WERI-Rb-1 (cell line): Measurements from ENCODE around the gene TMEM167B.

ENCODE experiments used
- DNase-seq: peaks from one replicate; pipeline ENCODE4 v3.0.0-alpha.2; 2020
- H3K27ac ChIP-seq: fragments of 250-450 bp; sonication (Bioruptor Pico); 2 replicates; pipeline ENCODE4 v1.5.1; 2020; ENCODE audit warnings: mild to moderate bottlenecking, moderate library complexity
- H3K27me3 ChIP-seq: fragments of 250-450 bp; sonication (Bioruptor Pico); 2 replicates; pipeline ENCODE4 v1.5.1; 2021; ENCODE audit warnings: mild to moderate bottlenecking, low read depth, moderate library complexity; ENCODE audit not compliant: insufficient read depth, severe bottlenecking
- H3K36me3 ChIP-seq: fragments of 250-450 bp; sonication (Bioruptor Pico); 2 replicates; pipeline ENCODE4 v1.5.1; 2020; ENCODE audit warnings: mild to moderate bottlenecking, moderate library complexity
- H3K4me3 ChIP-seq: 2 replicates; pipeline ENCODE4 v1.5.1; 2011; ENCODE audit warnings: low read depth, mild to moderate bottlenecking, control low read depth, low read length
- H3K9me3 ChIP-seq: fragments of 250-450 bp; sonication (Bioruptor Pico); 2 replicates; pipeline ENCODE4 v1.5.1; 2021; ENCODE audit warnings: mild to moderate bottlenecking, moderate library complexity; ENCODE audit not compliant: severe bottlenecking
- TF ChIP-seq, protein P1 (sequence below): IDR thresholded peaks from 2 replicates; pipeline ENCODE4 v1.5.1; 2011; ENCODE audit warnings: low read depth, mild to moderate bottlenecking, control low read depth, inconsistent platforms, low read length

Gene TMEM167B

GRCh38 chr1:109112056-109112651 lies 21.6 kb downstream of the TMEM167B start:
- Histone ChIP-seq H3K27me3 (peaks cover 6% of the 10 kb centered on the region), H3K27ac (no peak overlapping the region)
- no peak for DNase-seq

GRCh38 chr1:109112652-109113285 lies 22.2 kb downstream of the TMEM167B start:
- peak; percentile 98 for DNase-seq
- H3K4me3 ChIP-seq = peak overlapping the region; percentile 49
- TF ChIP-seq, protein P1, sequence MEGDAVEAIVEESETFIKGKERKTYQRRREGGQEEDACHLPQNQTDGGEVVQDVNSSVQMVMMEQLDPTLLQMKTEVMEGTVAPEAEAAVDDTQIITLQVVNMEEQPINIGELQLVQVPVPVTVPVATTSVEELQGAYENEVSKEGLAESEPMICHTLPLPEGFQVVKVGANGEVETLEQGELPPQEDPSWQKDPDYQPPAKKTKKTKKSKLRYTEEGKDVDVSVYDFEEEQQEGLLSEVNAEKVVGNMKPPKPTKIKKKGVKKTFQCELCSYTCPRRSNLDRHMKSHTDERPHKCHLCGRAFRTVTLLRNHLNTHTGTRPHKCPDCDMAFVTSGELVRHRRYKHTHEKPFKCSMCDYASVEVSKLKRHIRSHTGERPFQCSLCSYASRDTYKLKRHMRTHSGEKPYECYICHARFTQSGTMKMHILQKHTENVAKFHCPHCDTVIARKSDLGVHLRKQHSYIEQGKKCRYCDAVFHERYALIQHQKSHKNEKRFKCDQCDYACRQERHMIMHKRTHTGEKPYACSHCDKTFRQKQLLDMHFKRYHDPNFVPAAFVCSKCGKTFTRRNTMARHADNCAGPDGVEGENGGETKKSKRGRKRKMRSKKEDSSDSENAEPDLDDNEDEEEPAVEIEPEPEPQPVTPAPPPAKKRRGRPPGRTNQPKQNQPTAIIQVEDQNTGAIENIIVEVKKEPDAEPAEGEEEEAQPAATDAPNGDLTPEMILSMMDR = peak; percentile 92

More at GRCh38 chr1:109112056-109112651, 21.6 kb downstream of the TMEM167B start:
- Histone ChIP-seq H3K9me3 (no peaks in the 10 kb centered on the region), H3K36me3 (no peaks in the 10 kb centered on the region), H3K4me3 (no peak overlapping the region)
- TF ChIP-seq, protein P1 = peak; percentile 48

DNA sequence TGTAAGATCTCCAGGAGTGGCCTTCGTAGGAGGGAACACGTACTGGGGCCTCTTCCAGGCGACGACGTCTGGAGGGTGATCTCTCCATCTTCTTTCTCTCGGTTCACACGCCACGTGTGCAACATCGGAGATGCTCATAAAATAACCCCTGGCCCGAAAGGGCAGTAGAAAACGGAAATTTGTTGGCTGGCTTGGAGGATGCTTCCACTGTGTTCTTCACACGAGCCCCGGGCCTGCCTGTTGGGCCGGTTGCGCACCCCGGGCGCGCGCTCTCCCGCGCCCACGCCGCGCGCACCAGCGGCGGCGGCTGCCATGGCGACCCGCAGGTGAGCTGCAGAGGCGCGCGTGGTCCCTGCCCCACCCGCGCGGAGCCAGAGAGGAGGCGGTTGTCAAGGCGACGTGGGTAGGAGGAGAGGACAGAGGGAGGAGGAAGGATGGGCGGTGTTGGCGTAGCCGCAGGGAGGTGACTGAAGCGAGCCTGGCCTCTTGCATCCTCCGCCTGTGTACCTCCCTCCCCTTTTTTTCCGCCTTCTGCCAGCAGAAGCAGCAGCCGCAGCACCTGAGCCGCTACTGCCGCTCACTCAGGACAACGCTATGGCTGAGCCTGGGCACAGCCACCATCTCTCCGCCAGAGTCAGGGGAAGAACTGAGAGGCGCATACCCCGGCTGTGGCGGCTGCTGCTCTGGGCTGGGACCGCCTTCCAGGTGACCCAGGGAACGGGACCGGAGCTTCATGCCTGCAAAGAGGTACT lies 23.2 kb downstream of the TMEM167B start, which contains the start of gene ELAPOR1:
Gene ELAPOR1, plus strand, starts transcription at position 526 of the 752 bp plus-strand sequence. Its CDS starts 69 bp downstream, at position 595.
- H3K27me3 ChIP-seq = peaks cover 6% of the 10 kb centered on the region
- H3K36me3 ChIP-seq = no peaks in the 10 kb centered on the region
- DNase-seq = peak; percentile 79
- H3K27ac ChIP-seq = no peak within 1 kb of the TSS
- H3K9me3 ChIP-seq = no peaks in the 10 kb centered on the region
- peak within 1 kb of the TSS; percentile 49 for H3K4me3 ChIP-seq
- TF ChIP-seq, protein P1 = no peak

More at GRCh38 chr1:109112652-109113285, 22.2 kb downstream of the TMEM167B start:
- no peak overlapping the region for H3K27ac ChIP-seq
- no peaks in the 10 kb centered on the region for H3K36me3 ChIP-seq
- peaks cover 6% of the 10 kb centered on the region for H3K27me3 ChIP-seq
- no peaks in the 10 kb centered on the region for H3K9me3 ChIP-seq

DNA sequence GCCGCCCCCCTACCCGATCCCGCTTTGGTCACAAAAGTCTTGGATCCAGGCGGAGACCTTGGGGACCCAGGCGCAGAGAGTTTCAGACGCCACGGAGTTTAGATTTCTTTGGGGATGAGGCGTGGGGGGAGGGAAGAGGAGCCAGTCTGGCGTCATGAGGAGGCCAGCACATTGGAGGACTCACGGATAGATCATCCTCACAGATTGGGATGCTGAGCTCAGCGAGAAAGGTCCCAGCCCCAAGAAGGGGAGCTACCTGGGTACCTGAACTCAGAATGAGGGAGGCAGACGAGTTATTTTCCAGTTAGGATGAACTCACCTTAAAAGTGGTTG lies 23.7 kb downstream of the TMEM167B start:
- Histone ChIP-seq H3K9me3 (no peaks in the 10 kb centered on the region), H3K27ac (no peak overlapping the region), H3K4me3 (peak overlapping the region; percentile 49), H3K27me3 (peaks cover 6% of the 10 kb centered on the region), H3K36me3 (no peaks in the 10 kb centered on the region)
- TF ChIP-seq, protein P1 = no peak
- peak; percentile 24 for DNase-seq

DNA sequence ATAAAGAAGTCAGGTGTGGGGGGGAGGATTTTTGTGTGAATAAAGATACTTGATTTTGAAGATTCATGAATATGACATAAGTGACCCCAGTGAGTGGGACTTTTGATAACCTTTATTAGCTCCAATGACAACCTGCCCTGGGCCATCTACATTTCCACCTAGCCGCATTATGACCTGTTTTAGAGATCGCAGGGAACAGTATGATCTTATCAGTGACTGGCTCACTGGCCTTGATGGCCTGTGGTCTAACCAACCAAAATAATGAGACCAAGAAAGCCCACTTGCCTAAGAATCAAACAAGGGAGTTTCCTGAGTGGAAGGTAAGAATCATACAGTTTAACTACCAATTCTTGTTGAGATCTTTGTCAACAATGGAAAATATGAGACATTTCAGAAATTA lies 25.1 kb downstream of the TMEM167B start:
- Histone ChIP-seq H3K27ac (no peak overlapping the region), H3K27me3 (peaks cover 6% of the 10 kb centered on the region), H3K9me3 (no peaks in the 10 kb centered on the region), H3K4me3 (no peak overlapping the region), H3K36me3 (no peaks in the 10 kb centered on the region)
- TF ChIP-seq, protein P1 = no peak
- no peak for DNase-seq
